Neural progenitor cell (in vitro differentiated cells): Measurements from ENCODE around the gene CFAP69. TPM values are rescaled to one million over a fixed set of nuclear protein-coding genes. Genes with fewer than 3 reads are reported as not detected.

Experiments
- DNase-seq: peaks from one replicate; pipeline ENCODE4 v3.0.0-alpha.2; 2016; ENCODE audit warnings: low spot score
- H2AFZ ChIP-seq: fragments of 200-600 bp; sonication (generic); replicated peaks from 2 replicates; pipeline ENCODE4 v1.6.1; 2016; ENCODE audit warnings: antibody characterized with exemption
- H3F3A ChIP-seq: fragments of 200-600 bp; sonication (generic); 2 replicates; pipeline ENCODE4 v1.6.1; 2016; ENCODE audit warnings: antibody characterized with exemption, low read depth
- H3K27ac ChIP-seq: fragments of 200-600 bp; sonication (generic); 2 replicates; pipeline ENCODE4 v1.5.1; 2016; ENCODE audit warnings: mild to moderate bottlenecking
- H3K27me3 ChIP-seq: fragments of 200-600 bp; sonication (generic); 2 replicates; pipeline ENCODE4 v1.6.1; 2016; ENCODE audit warnings: mild to moderate bottlenecking, moderate library complexity
- H3K36me3 ChIP-seq: fragments of 200-600 bp; sonication (generic); 2 replicates; pipeline ENCODE4 v1.5.1; 2016
- H3K4me1 ChIP-seq: fragments of 200-600 bp; sonication (generic); 2 replicates; pipeline ENCODE4 v1.6.1; 2016; ENCODE audit warnings: mixed run types
- H3K4me2 ChIP-seq: fragments of 200-600 bp; sonication (generic); 2 replicates; pipeline ENCODE4 v1.6.1; 2016
- H3K4me3 ChIP-seq: fragments of 200-600 bp; sonication (generic); 2 replicates; pipeline ENCODE4 v1.5.1; 2016
- H3K79me2 ChIP-seq: fragments of 200-600 bp; sonication (generic); 2 replicates; pipeline ENCODE4 v1.6.1; 2016; ENCODE audit warnings: low read depth
- H3K9ac ChIP-seq: fragments of 200-600 bp; sonication (generic); 2 replicates; pipeline ENCODE4 v1.6.1; 2016
- H3K9me3 ChIP-seq: fragments of 200-600 bp; sonication (generic); 2 replicates; pipeline ENCODE4 v1.5.1; 2016; ENCODE audit warnings: low read depth
- H4K20me1 ChIP-seq: fragments of 200-600 bp; sonication (generic); 2 replicates; pipeline ENCODE4 v1.6.1; 2016; ENCODE audit warnings: low read depth
- H3K27ac Mint-ChIP-seq: 3 replicates; pipeline ENCODE4 v1.8.0; 2021; ENCODE audit warnings: mixed read lengths
- H3K27me3 Mint-ChIP-seq: 2 replicates; pipeline ENCODE4 v1.8.0; 2022; ENCODE audit warnings: low read depth, mild to moderate bottlenecking, inconsistent platforms, moderate library complexity, mixed read lengths; ENCODE audit not compliant: insufficient read depth
- H3K36me3 Mint-ChIP-seq: 3 replicates; pipeline ENCODE4 v1.8.0; 2021; ENCODE audit warnings: mixed read lengths
- H3K4me1 Mint-ChIP-seq: 3 replicates; pipeline ENCODE4 v1.8.0; 2021; ENCODE audit warnings: mixed read lengths
- H3K4me3 Mint-ChIP-seq: 3 replicates; pipeline ENCODE4 v1.8.0; 2021; ENCODE audit warnings: mild to moderate bottlenecking, moderate library complexity, mixed read lengths
- H3K9me3 Mint-ChIP-seq: 3 replicates; pipeline ENCODE4 v1.8.0; 2020; ENCODE audit warnings: mixed read lengths
- CTCF ChIP-seq: fragments of 200-600 bp; sonication (generic); IDR thresholded peaks from 2 replicates; pipeline ENCODE4 v1.5.1; 2017; ENCODE audit warnings: antibody characterized with exemption, mild to moderate bottlenecking
- EZH2 ChIP-seq: fragments of 200-600 bp; sonication (generic); IDR thresholded peaks from 2 replicates; pipeline ENCODE4 v1.6.1; 2017; ENCODE audit warnings: antibody characterized with exemption, mild to moderate bottlenecking, moderate library complexity
- EZH2phosphoT487 ChIP-seq: fragments of 200-600 bp; sonication (generic); IDR thresholded peaks from 2 replicates; pipeline ENCODE4 v1.6.1; 2017; ENCODE audit warnings: antibody characterized with exemption
- total RNA-seq: library from RNA; depleted of rRNA; stranded (reverse); fragments of >200 nt; gene quantifications from 2 replicates; pipeline ENCODE4 v1.2.3, GENCODE V29; 2015; ENCODE audit warnings: low replicate concordance

CFAP69 gene
- total RNA-seq, 1 donor from 2014 or later: 4.8 TPM

GRCh38 chr7:90225601-90226000, 19.4 kb upstream of the CFAP69 start:
- Histone ChIP-seq H3K27ac (no peak overlapping the region), H3K4me2 (no peak overlapping the region), H3K79me2 (no peaks in the 10 kb centered on the region), H2AFZ (no peak overlapping the region), H3K27me3 (no peaks in the 10 kb centered on the region), H3K36me3 (peaks cover 3% of the 10 kb centered on the region), H3K9me3 (no peaks in the 10 kb centered on the region), H4K20me1 (no peaks in the 10 kb centered on the region), H3F3A (no peaks in the 10 kb centered on the region), H3K9ac (no peak overlapping the region), H3K4me1 (no peaks in the 10 kb centered on the region), H3K4me3 (no peak overlapping the region)
- no peak overlapping the region for H3K27ac Mint-ChIP-seq
- TF ChIP-seq EZH2 (no peak), CTCF (no peak), EZH2phosphoT487 (no peak)
- no peaks in the 10 kb centered on the region for H3K36me3 Mint-ChIP-seq
- no peaks in the 10 kb centered on the region for H3K27me3 Mint-ChIP-seq
- peaks cover 17% of the 10 kb centered on the region for H3K4me1 Mint-ChIP-seq
- H3K4me3 Mint-ChIP-seq: no peak overlapping the region
- no peaks in the 10 kb centered on the region for H3K9me3 Mint-ChIP-seq
- DNase-seq: no peak

- H4K20me1 ChIP-seq: no peaks in the 10 kb centered on the region
- no peaks in the 10 kb centered on the region for H3F3A ChIP-seq
- Mint-ChIP-seq H3K4me3 (no peak overlapping the region), H3K4me1 (peaks cover 17% of the 10 kb centered on the region), H3K36me3 (no peaks in the 10 kb centered on the region), H3K9me3 (no peaks in the 10 kb centered on the region), H3K27me3 (no peaks in the 10 kb centered on the region), H3K27ac (no peak overlapping the region)
- H2AFZ ChIP-seq: no peak overlapping the region
- H3K4me3 ChIP-seq: no peak overlapping the region
- no peak for DNase-seq
- no peaks in the 10 kb centered on the region for H3K4me1 ChIP-seq
- H3K9me3 ChIP-seq: no peaks in the 10 kb centered on the region
- no peak for TF ChIP-seq EZH2phosphoT487
- TF ChIP-seq EZH2: no peak
- TF ChIP-seq CTCF: no peak
- H3K9ac ChIP-seq: no peak overlapping the region
- no peak overlapping the region for H3K4me2 ChIP-seq
- peaks cover 3% of the 10 kb centered on the region for H3K36me3 ChIP-seq
- H3K27ac ChIP-seq: no peak overlapping the region
- no peaks in the 10 kb centered on the region for H3K27me3 ChIP-seq
- H3K79me2 ChIP-seq: no peaks in the 10 kb centered on the region
Measured at GRCh38 chr7:90227259-90227658, 17.7 kb upstream of the CFAP69 start.

- TF ChIP-seq CTCF (no peak), EZH2 (no peak), EZH2phosphoT487 (no peak)
- DNase-seq: no peak
- no peaks in the 10 kb centered on the region for H4K20me1 ChIP-seq
- H3K9ac ChIP-seq: no peak overlapping the region
- H3K27me3 ChIP-seq: no peaks in the 10 kb centered on the region
- H2AFZ ChIP-seq: no peak overlapping the region
- peaks cover 3% of the 10 kb centered on the region for H3K36me3 ChIP-seq
- H3K4me1 ChIP-seq: no peaks in the 10 kb centered on the region
- no peaks in the 10 kb centered on the region for H3K79me2 ChIP-seq
- no peaks in the 10 kb centered on the region for H3K9me3 ChIP-seq
- Mint-ChIP-seq H3K36me3 (no peaks in the 10 kb centered on the region), H3K27ac (no peak overlapping the region), H3K4me1 (peaks cover 4% of the 10 kb centered on the region), H3K9me3 (no peaks in the 10 kb centered on the region), H3K4me3 (no peak overlapping the region), H3K27me3 (no peaks in the 10 kb centered on the region)
- no peak overlapping the region for H3K4me3 ChIP-seq
- no peak overlapping the region for H3K27ac ChIP-seq
- H3K4me2 ChIP-seq: no peak overlapping the region
- H3F3A ChIP-seq: no peaks in the 10 kb centered on the region
Measured at GRCh38 chr7:90229682-90230081, 15.3 kb upstream of the CFAP69 start.

GRCh38 chr7:90230834-90231233, 14.1 kb upstream of the CFAP69 start:
- Histone ChIP-seq H3K36me3 (peaks cover 3% of the 10 kb centered on the region), H3K9me3 (no peaks in the 10 kb centered on the region), H3K4me3 (no peak overlapping the region), H2AFZ (no peak overlapping the region), H3K9ac (no peak overlapping the region), H3K4me2 (no peak overlapping the region), H3K79me2 (no peaks in the 10 kb centered on the region), H3F3A (no peaks in the 10 kb centered on the region), H3K27me3 (no peaks in the 10 kb centered on the region), H3K27ac (no peak overlapping the region), H4K20me1 (no peaks in the 10 kb centered on the region), H3K4me1 (no peaks in the 10 kb centered on the region)
- H3K27ac Mint-ChIP-seq: no peak overlapping the region
- no peak for DNase-seq
- H3K4me1 Mint-ChIP-seq: no peaks in the 10 kb centered on the region
- no peak overlapping the region for H3K4me3 Mint-ChIP-seq
- no peaks in the 10 kb centered on the region for H3K9me3 Mint-ChIP-seq
- TF ChIP-seq EZH2 (no peak), CTCF (no peak), EZH2phosphoT487 (no peak)
- H3K27me3 Mint-ChIP-seq: no peaks in the 10 kb centered on the region
- H3K36me3 Mint-ChIP-seq: no peaks in the 10 kb centered on the region
